Karpas-422 (cell line): ENCODE results near the gene PROZ. TPM values are rescaled to one million over a fixed set of nuclear protein-coding genes. Genes with fewer than 3 reads are reported as not detected.
"Not testable (repeated sequence)": the region's sequence is repeated elsewhere in the genome, so short reads cannot be mapped to it uniquely, and the experiment has no call there.

Experiments
- DNase-seq: peaks from one replicate; pipeline ENCODE4 v3.0.0-alpha.2; 2015
- H2AFZ ChIP-seq: fragments of 200-600 bp; sonication (generic); 2 replicates; pipeline ENCODE4 v1.6.1; 2014; ENCODE audit warnings: antibody characterized with exemption, low read length, mixed read lengths
- H3K27ac ChIP-seq: fragments of 200-600 bp; sonication (generic); 2 replicates; pipeline ENCODE4 v1.5.1; 2014; ENCODE audit warnings: mild to moderate bottlenecking, low read length, moderate library complexity
- H3K27me3 ChIP-seq: fragments of 200-600 bp; sonication (generic); 2 replicates; pipeline ENCODE4 v1.6.1; 2014; ENCODE audit warnings: low read length, mixed read lengths
- H3K36me3 ChIP-seq: fragments of 200-600 bp; sonication (generic); 2 replicates; pipeline ENCODE4 v1.6.1; 2014; ENCODE audit warnings: low read length, mixed read lengths; ENCODE audit not compliant: insufficient read depth
- H3K4me1 ChIP-seq: fragments of 200-600 bp; sonication (generic); 2 replicates; pipeline ENCODE4 v1.6.1; 2014; ENCODE audit warnings: mild to moderate bottlenecking, low read length, mixed read lengths
- H3K4me2 ChIP-seq: fragments of 200-600 bp; sonication (generic); 2 replicates; pipeline ENCODE4 v1.6.1; 2014; ENCODE audit warnings: low read length, low read depth, mild to moderate bottlenecking; ENCODE audit not compliant: poor library complexity, severe bottlenecking
- H3K4me3 ChIP-seq: fragments of 200-600 bp; sonication (generic); 2 replicates; pipeline ENCODE4 v1.5.1; 2014; ENCODE audit warnings: mild to moderate bottlenecking, antibody characterized with exemption, low read length, mixed read lengths
- H3K79me2 ChIP-seq: fragments of 200-600 bp; sonication (generic); 2 replicates; pipeline ENCODE4 v1.6.1; 2014; ENCODE audit warnings: mild to moderate bottlenecking, low read length, mixed read lengths
- H3K9ac ChIP-seq: fragments of 200-600 bp; sonication (generic); 2 replicates; pipeline ENCODE4 v1.6.0; 2014; ENCODE audit warnings: low read length
- H3K9me2 ChIP-seq: fragments of 200-600 bp; sonication (generic), shearing (Covaris generic); replicated peaks from 2 replicates; pipeline ENCODE4 v1.6.0; 2014; ENCODE audit warnings: mild to moderate bottlenecking, low read length, moderate library complexity; ENCODE audit not compliant: insufficient read depth
- H3K9me3 ChIP-seq: fragments of 300-700, 200-600 bp; sonication (generic); 2 replicates; pipeline ENCODE4 v1.6.1; 2014; ENCODE audit warnings: low read length, mixed read lengths
- H4K20me1 ChIP-seq: fragments of 200-600 bp; sonication (generic); 2 replicates; pipeline ENCODE4 v1.6.1; 2014; ENCODE audit warnings: mild to moderate bottlenecking, antibody characterized with exemption, low read length, low read depth; ENCODE audit not compliant: insufficient read depth
- total RNA-seq: library from RNA; depleted of rRNA; stranded (reverse); fragments of >200 nt; shearing (Covaris generic); gene quantifications from 2 replicates; pipeline ENCODE4 v1.2.3, GENCODE V29; 2014; ENCODE audit warnings: low replicate concordance; rRNA removed

PROZ gene
- not detected in 2 replicates for total RNA-seq

GRCh38 chr13:113157929-113158747, at the start of gene PROZ:
Gene PROZ, plus strand, starts transcription at chr13:113158648. Its CDS starts 13 bp downstream, at chr13:113158661.
- Histone ChIP-seq H3K79me2 (no peaks in the 10 kb centered on the region), H3K4me1 (peaks cover 20% of the 10 kb centered on the region), H3K27me3 (no peaks in the 10 kb centered on the region), H3K9me2 (no peaks in the 10 kb centered on the region), H3K27ac (no peak within 1 kb of the TSS), H3K36me3 (no peaks in the 10 kb centered on the region), H3K4me2 (no peak within 1 kb of the TSS), H3K9ac (no peak within 1 kb of the TSS), H2AFZ (no peak within 1 kb of the TSS), H4K20me1 (no peaks in the 10 kb centered on the region), H3K4me3 (no peak within 1 kb of the TSS), H3K9me3 (no peaks in the 10 kb centered on the region)
- DNase-seq: peak; percentile 56

- no peak for DNase-seq
- Histone ChIP-seq H3K4me3 (no peak overlapping the region), H3K9me2 (no peaks in the 10 kb centered on the region), H3K9me3 (no peaks in the 10 kb centered on the region; the same call in 1 of the 2 replicates), H3K4me2 (no peak overlapping the region), H2AFZ (no peak overlapping the region), H3K4me1 (no peaks in the 10 kb centered on the region), H3K27ac (no peak overlapping the region), H3K9ac (no peak overlapping the region), H3K27me3 (no peaks in the 10 kb centered on the region), H3K79me2 (no peaks in the 10 kb centered on the region), H3K36me3 (no peaks in the 10 kb centered on the region), H4K20me1 (no peaks in the 10 kb centered on the region)
Observed at GRCh38 chr13:113109151-113110047, 49.0 kb upstream of the PROZ start.

GRCh38 chr13:113110048-113110851, 48.2 kb upstream of the PROZ start:
- no peak for DNase-seq
- H3K9me3 ChIP-seq: no peaks in the 10 kb centered on the region; the same call in 1 of the 2 replicates
- no peaks in the 10 kb centered on the region for H3K4me1 ChIP-seq
- no peaks in the 10 kb centered on the region for H3K79me2 ChIP-seq
- H3K4me3 ChIP-seq: no peak overlapping the region
- H3K36me3 ChIP-seq: no peaks in the 10 kb centered on the region
- no peak overlapping the region for H3K27ac ChIP-seq
- no peak overlapping the region for H2AFZ ChIP-seq
- no peak overlapping the region for H3K4me2 ChIP-seq
- no peak overlapping the region for H3K9ac ChIP-seq
- no peaks in the 10 kb centered on the region for H3K27me3 ChIP-seq
- H4K20me1 ChIP-seq: no peaks in the 10 kb centered on the region
- H3K9me2 ChIP-seq: no peaks in the 10 kb centered on the region

GRCh38 chr13:113110852-113111315, 47.6 kb upstream of the PROZ start:
- Histone ChIP-seq H3K9ac (no peak overlapping the region), H3K79me2 (no peaks in the 10 kb centered on the region), H4K20me1 (no peaks in the 10 kb centered on the region), H3K36me3 (no peaks in the 10 kb centered on the region), H3K4me2 (no peak overlapping the region), H3K9me3 (no peaks in the 10 kb centered on the region; the same call in 1 of the 2 replicates), H3K27me3 (no peaks in the 10 kb centered on the region), H3K4me3 (no peak overlapping the region), H3K4me1 (no peaks in the 10 kb centered on the region), H3K9me2 (no peaks in the 10 kb centered on the region), H3K27ac (no peak overlapping the region), H2AFZ (no peak overlapping the region)
- no peak for DNase-seq

GRCh38 chr13:113111821-113112220, 46.6 kb upstream of the PROZ start:
- H3K4me3 ChIP-seq, H3K4me1 ChIP-seq, H2AFZ ChIP-seq, H4K20me1 ChIP-seq, H3K36me3 ChIP-seq, H3K79me2 ChIP-seq, H3K27ac ChIP-seq, H3K4me2 ChIP-seq, H3K9me2 ChIP-seq, H3K9me3 ChIP-seq, H3K9ac ChIP-seq, DNase-seq, H3K27me3 ChIP-seq: not testable (repeated sequence)

- not testable (repeated sequence) for H3K4me3 ChIP-seq, H3K27me3 ChIP-seq, H3K27ac ChIP-seq, H4K20me1 ChIP-seq, H3K4me1 ChIP-seq, H3K36me3 ChIP-seq, H3K9me2 ChIP-seq, H3K9ac ChIP-seq, DNase-seq, H2AFZ ChIP-seq, H3K4me2 ChIP-seq, H3K79me2 ChIP-seq, H3K9me3 ChIP-seq
Observed at GRCh38 chr13:113112475-113112874, 46.0 kb upstream of the PROZ start.

GRCh38 chr13:113112893-113113845, 45.3 kb upstream of the PROZ start:
- Histone ChIP-seq H3K27me3 (no peaks in the 10 kb centered on the region), H4K20me1 (no peaks in the 10 kb centered on the region), H3K4me1 (no peaks in the 10 kb centered on the region), H3K9me2 (no peaks in the 10 kb centered on the region), H3K79me2 (no peaks in the 10 kb centered on the region), H3K9ac (no peak overlapping the region), H3K36me3 (no peaks in the 10 kb centered on the region), H2AFZ (no peak overlapping the region), H3K9me3 (no peaks in the 10 kb centered on the region; the same call in 1 of the 2 replicates), H3K4me2 (no peak overlapping the region), H3K4me3 (no peak overlapping the region), H3K27ac (no peak overlapping the region)
- no peak for DNase-seq
